Neural progenitor cell (in vitro differentiated cells): ENCODE data around the gene SULT1C3.

Experiments
- EZH2 ChIP-seq: fragments of 200-600 bp; sonication (generic); IDR thresholded peaks from 2 replicates; pipeline ENCODE4 v1.6.1; 2017; ENCODE audit warnings: antibody characterized with exemption, mild to moderate bottlenecking, moderate library complexity
- TF ChIP-seq, protein P1 (sequence below): fragments of 200-600 bp; sonication (generic); IDR thresholded peaks from 2 replicates; pipeline ENCODE4 v1.5.1; 2017; ENCODE audit warnings: antibody characterized with exemption, mild to moderate bottlenecking

DNA sequence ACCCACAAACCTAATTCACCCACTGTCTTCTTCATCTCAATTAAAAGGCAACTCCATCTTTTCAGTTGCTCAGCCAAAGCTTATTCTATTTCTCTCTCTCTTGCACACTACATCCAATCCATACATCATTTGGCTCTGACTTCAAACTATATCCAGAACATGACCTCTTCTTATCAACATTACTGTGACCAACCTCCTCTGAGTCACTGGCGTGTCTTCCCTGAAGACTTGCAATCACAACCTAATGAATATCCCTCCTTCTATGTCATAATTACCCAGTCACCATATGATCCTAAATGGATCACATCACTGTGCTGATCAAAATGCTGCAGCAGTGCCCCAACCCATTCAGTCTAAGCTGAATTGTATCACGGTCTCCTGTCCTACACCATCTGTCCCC is 22.6 kb upstream of the SULT1C3 start:
- no peak for TF ChIP-seq EZH2
- TF ChIP-seq, protein P1, sequence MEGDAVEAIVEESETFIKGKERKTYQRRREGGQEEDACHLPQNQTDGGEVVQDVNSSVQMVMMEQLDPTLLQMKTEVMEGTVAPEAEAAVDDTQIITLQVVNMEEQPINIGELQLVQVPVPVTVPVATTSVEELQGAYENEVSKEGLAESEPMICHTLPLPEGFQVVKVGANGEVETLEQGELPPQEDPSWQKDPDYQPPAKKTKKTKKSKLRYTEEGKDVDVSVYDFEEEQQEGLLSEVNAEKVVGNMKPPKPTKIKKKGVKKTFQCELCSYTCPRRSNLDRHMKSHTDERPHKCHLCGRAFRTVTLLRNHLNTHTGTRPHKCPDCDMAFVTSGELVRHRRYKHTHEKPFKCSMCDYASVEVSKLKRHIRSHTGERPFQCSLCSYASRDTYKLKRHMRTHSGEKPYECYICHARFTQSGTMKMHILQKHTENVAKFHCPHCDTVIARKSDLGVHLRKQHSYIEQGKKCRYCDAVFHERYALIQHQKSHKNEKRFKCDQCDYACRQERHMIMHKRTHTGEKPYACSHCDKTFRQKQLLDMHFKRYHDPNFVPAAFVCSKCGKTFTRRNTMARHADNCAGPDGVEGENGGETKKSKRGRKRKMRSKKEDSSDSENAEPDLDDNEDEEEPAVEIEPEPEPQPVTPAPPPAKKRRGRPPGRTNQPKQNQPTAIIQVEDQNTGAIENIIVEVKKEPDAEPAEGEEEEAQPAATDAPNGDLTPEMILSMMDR = no peak
